Tracheal epithelial cell (primary cell): Measurements from ENCODE around the gene ATP13A3. TPM values are rescaled to one million over a fixed set of nuclear protein-coding genes. Genes with fewer than 3 reads are reported as not detected.

Source experiments
- total RNA-seq: library from RNA; depleted of rRNA; stranded (reverse); fragments of >200 nt; gene quantifications from 2 replicates; pipeline ENCODE4 v1.2.1, GENCODE V29; 2014

The ATP13A3 gene
- total RNA-seq: 191 and 268 TPM in 2 replicates

GRCh38 chr3:194486540-194487288 lies at the start of gene ATP13A3:
Gene ATP13A3 (minus strand): TSS chr3:194487002. CDS start chr3:194462190, 24,812 bp downstream.

GRCh38 chr3:194399166-194399565 lies 87.6 kb downstream of the ATP13A3 start, which contains the start of gene GP5:
Gene GP5 (minus strand): TSS chr3:194399266. CDS start chr3:194398282, 984 bp downstream.

GRCh38 chr3:194369522-194370279 lies 117.1 kb downstream of the ATP13A3 start, which contains the start of gene LRRC15:
Gene LRRC15 (minus strand): TSS chr3:194369743. CDS start chr3:194361043, 8,700 bp downstream.

Other genes starting within 250 kb of the ATP13A3 start
- gene CPN2, start 135.7 kb downstream of the ATP13A3 start, total RNA-seq: not detected in 2 replicates
- gene LRRC15, start 117.3 kb downstream of the ATP13A3 start, total RNA-seq: not detected in 2 replicates
- gene GP5, start 87.7 kb downstream of the ATP13A3 start, total RNA-seq: not detected in 2 replicates
- 7.5 and 14.7 TPM in 2 replicates for gene TMEM44, start 146.4 kb upstream of the ATP13A3 start, total RNA-seq
- gene LSG1, start 185.2 kb upstream of the ATP13A3 start, total RNA-seq: 44.5 and 58.8 TPM in 2 replicates
- gene FAM43A, start 198.9 kb upstream of the ATP13A3 start, total RNA-seq: 3.1 and 3.8 TPM in 2 replicates